Right lobe of liver (tissue), 4 donors: ENCODE data around the gene RBM19.

Source experiments
- POLR2A ChIP-seq: fragments of 450-650 bp; IDR thresholded peaks from one replicate; pipeline ENCODE4 v1.6.1; 2017; ENCODE audit warnings: antibody characterized with exemption, mild to moderate bottlenecking
- TF ChIP-seq, protein P1 (sequence below), 4 donors: fragments of 200-600 bp in 3 of 4; fragments of 450-650 bp in 1 of 4; IDR thresholded peaks; one replicate each; pipeline versions ENCODE4 v1.5.1 to v1.8.0; 2016 to 2022; ENCODE audit warnings: antibody characterized with exemption in 4 of 4, mild to moderate bottlenecking in 2 of 4
- donor health status: DM: no; HTN: no; CAD: no.
- donor health status: DM: no; HTN: no; CAD: no.
- donor health status: DM: no; HTN: yes; CAD: no.

DNA sequence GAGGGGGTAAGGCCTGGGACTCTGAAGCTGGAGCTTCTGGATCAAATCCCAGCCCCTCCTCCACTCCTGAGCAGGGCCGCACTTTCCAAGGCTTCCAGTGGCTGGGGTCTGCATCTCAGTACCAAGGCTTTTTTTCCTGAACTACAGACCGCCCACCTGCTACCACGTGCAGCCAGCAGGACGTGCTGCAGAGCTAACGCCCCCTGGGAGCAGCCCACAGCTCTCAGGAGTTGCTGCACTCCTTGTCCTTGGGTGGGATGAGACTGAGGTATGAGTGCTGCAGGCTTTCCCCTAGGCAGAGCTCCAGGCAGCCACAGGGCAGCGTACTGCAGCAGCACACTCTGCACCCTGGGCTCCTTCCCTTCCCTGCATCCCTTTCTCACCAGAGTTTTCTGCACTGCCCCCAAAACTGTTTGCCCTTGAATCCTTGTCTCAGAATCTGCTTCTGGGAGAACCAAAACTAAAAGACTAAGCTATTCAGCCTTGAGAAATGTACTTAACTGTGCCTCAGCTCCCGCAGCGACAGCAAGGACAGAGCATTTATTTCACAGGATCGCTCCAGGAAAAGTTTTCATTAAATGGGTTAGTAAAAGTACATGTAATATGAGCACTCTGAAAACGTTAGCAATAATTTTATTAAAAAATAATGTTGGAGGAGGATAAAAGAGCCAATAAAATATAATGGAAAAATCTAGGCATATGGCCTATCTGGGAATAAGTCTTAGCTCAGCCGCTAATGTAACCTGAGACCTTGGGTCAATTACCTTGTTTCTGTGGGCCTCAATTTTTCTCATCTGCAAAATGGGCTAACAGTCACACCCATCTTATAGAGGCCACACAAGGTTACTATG lies 25.5 kb downstream of the RBM19 start:
- TF ChIP-seq, protein P1, sequence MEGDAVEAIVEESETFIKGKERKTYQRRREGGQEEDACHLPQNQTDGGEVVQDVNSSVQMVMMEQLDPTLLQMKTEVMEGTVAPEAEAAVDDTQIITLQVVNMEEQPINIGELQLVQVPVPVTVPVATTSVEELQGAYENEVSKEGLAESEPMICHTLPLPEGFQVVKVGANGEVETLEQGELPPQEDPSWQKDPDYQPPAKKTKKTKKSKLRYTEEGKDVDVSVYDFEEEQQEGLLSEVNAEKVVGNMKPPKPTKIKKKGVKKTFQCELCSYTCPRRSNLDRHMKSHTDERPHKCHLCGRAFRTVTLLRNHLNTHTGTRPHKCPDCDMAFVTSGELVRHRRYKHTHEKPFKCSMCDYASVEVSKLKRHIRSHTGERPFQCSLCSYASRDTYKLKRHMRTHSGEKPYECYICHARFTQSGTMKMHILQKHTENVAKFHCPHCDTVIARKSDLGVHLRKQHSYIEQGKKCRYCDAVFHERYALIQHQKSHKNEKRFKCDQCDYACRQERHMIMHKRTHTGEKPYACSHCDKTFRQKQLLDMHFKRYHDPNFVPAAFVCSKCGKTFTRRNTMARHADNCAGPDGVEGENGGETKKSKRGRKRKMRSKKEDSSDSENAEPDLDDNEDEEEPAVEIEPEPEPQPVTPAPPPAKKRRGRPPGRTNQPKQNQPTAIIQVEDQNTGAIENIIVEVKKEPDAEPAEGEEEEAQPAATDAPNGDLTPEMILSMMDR (IDR thresholded peaks at IDR 0.05): no peak
- TF ChIP-seq POLR2A: no peak
